Subcutaneous adipose tissue (tissue), 4 donors: Measurements from ENCODE around the gene KRTAP16-1. TPM values are rescaled to one million over a fixed set of nuclear protein-coding genes. Genes with fewer than 3 reads are reported as not detected.

Experiments used
- total RNA-seq, 4 donors: library from RNA; depleted of rRNA; stranded (reverse); fragments of >200 nt; gene quantifications; one replicate each; pipeline ENCODE4 v1.1.0, GENCODE V29; 2016
- TF ChIP-seq, protein P1 (sequence below): fragments of 450-650 bp; IDR thresholded peaks from one replicate; pipeline ENCODE4 v1.5.1; 2016; ENCODE audit warnings: low read depth, mild to moderate bottlenecking, control low read depth, antibody characterized with exemption, moderate library complexity

KRTAP16-1 gene
- total RNA-seq, 4 donors from 2014 or later = not detected

DNA sequence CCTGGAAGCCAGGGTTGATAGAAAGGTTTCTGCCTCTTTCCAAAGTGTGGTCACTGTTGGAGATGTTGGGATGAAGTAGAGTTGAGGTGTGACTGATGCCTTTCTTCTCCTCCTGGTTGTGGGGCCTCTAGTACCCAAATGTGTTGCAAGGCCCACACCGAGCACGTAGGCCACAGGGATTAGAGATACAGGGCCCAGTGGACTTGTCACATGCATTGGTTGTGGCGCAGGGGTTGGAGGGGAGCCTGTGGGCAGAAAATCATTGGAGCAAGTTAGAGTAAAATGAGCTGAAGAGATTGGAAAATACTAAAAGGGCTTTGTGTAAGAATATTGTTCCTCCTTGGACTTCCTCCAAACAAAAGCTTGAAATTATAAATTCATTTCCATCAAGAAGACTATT is 36.9 kb upstream of the KRTAP16-1 start:
- TF ChIP-seq, protein P1, sequence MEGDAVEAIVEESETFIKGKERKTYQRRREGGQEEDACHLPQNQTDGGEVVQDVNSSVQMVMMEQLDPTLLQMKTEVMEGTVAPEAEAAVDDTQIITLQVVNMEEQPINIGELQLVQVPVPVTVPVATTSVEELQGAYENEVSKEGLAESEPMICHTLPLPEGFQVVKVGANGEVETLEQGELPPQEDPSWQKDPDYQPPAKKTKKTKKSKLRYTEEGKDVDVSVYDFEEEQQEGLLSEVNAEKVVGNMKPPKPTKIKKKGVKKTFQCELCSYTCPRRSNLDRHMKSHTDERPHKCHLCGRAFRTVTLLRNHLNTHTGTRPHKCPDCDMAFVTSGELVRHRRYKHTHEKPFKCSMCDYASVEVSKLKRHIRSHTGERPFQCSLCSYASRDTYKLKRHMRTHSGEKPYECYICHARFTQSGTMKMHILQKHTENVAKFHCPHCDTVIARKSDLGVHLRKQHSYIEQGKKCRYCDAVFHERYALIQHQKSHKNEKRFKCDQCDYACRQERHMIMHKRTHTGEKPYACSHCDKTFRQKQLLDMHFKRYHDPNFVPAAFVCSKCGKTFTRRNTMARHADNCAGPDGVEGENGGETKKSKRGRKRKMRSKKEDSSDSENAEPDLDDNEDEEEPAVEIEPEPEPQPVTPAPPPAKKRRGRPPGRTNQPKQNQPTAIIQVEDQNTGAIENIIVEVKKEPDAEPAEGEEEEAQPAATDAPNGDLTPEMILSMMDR = no peak

DNA sequence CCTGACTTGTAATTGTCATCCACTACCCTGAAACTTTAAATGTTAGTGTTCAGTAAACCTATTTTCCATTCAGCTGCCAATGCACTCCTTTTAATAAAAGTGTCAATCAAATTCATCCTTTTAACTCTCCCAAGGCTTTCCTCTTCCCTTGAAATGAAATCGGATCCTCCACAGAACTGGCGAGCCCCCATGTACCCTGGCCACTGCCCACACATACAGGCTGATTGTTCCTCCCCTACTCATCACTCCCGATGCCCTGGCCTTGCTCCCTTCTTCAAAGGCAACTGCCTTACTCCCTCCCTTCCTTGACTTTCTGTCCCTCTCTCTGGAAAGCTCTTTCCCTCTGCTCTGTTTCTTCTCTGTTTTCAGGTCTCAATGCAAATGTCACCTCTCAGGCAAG is 33.9 kb upstream of the KRTAP16-1 start:
- TF ChIP-seq, protein P1 = no peak

GRCh38 chr17:41340934-41341861 is 32.1 kb upstream of the KRTAP16-1 start:
- TF ChIP-seq, protein P1 = no peak

- TF ChIP-seq, protein P1 = no peak
These were observed 31.4 kb upstream of the KRTAP16-1 start for GRCh38 chr17:41340494-41340893.

- TF ChIP-seq, protein P1 = no peak
These were observed 30.6 kb upstream of the KRTAP16-1 start for GRCh38 chr17:41339571-41340172.

DNA sequence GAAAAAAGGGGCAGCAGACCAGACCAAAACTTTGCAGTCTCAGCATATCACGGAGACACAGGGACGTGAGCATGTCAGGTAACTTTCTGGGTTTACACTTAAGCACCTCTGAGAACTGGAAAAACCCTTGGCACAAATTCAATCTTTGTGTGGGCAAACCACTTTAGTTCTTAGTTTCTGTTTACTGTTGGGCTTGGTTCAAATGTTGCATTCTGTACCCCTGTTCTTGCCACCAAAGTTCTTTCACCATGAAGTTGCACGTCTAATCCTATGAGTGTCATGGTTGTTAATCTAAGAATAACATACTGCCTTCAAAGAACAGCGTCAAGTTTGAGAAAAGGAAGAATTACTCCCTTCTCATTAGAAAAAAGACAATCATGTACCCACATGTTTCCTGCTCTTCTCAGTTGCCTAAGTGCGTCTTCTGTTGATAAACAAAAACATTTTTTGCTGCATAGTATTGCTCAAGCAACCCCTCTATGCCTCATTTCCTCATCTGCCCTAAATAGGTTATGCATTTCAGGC is 29.9 kb upstream of the KRTAP16-1 start:
- TF ChIP-seq, protein P1 = no peak

DNA sequence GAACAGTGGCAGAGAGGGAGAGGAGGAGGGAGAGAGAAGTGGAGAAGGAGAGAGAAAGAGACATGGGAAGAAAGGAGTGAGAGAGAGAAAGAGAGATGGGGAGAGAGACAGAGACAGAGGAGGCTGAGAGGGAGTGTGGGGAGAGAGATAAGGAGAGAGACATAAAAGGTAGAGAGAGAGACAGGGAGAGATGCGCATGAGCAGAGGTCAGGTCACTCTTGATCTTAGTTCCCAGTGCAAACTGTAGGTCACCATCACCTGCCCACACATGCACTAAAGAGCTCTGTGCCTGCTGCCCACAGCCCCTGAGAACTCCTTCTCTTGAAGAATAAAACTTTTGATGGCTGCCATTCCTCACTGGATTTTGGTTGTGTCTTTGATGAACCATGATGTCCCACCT is 26.6 kb upstream of the KRTAP16-1 start:
- TF ChIP-seq, protein P1 = no peak
